Activated B cell treated with CpG ODN at 0.5 μM for 24 hours (primary cell): ENCODE measurements around the gene CASR. TPM values are rescaled to one million over a fixed set of nuclear protein-coding genes. Genes with fewer than 3 reads are reported as not detected.

Source experiments
- ATAC-seq: fragments of 200-7000 bp; cut with Tn5 transposase; one replicate; pipeline ENCODE4 v1.10.0; 2021; ENCODE audit warnings: low read depth, mild to moderate bottlenecking, moderate library complexity
- CTCF ChIA-PET: fragments of 350-600 bp; sonication (Branson Sonifier 250); formaldehyde crosslinking; loops from one replicate; lab custom pipeline; 2021; ENCODE audit warnings: antibody characterized with exemption; lab: Charles Lee
- POLR2A ChIA-PET: fragments of 350-600 bp; sonication (Branson Sonifier 250); formaldehyde crosslinking; loops from one replicate; lab custom pipeline; 2021; ENCODE audit warnings: antibody characterized with exemption; lab: Charles Lee
- DNase-seq: peaks from one replicate; pipeline ENCODE4 v3.0.0; 2022
- H3K27ac Mint-ChIP-seq: one replicate; pipeline ENCODE4 v1.8.0; 2020; ENCODE audit warnings: mixed read lengths
- H3K27me3 Mint-ChIP-seq: one replicate; pipeline ENCODE4 v1.8.0; 2021; ENCODE audit warnings: mixed read lengths
- H3K36me3 Mint-ChIP-seq: one replicate; pipeline ENCODE4 v1.8.0; 2021; ENCODE audit warnings: low read depth, mixed read lengths
- H3K4me1 Mint-ChIP-seq: one replicate; pipeline ENCODE4 v1.8.0; 2021; ENCODE audit warnings: mixed read lengths
- H3K4me3 Mint-ChIP-seq: one replicate; pipeline ENCODE4 v1.8.0; 2020; ENCODE audit warnings: mild to moderate bottlenecking, mixed read lengths
- H3K9me3 Mint-ChIP-seq: one replicate; pipeline ENCODE4 v1.8.0; 2020; ENCODE audit warnings: mixed read lengths
- CTCF ChIP-seq: fragments of 200-600 bp; IDR thresholded peaks from one replicate; pipeline ENCODE4 v1.8.0; 2022; ENCODE audit warnings: antibody characterized with exemption, mild to moderate bottlenecking
- intact Hi-C: fragments of 100-400 bp; cut with micrococcal nuclease; formaldehyde crosslinking; loops from one replicate; pipeline ENCODE4 v1.15.1; 2024
- total RNA-seq: library from RNA; stranded (reverse); gene quantifications from 2 replicates; pipeline ENCODE4 v1.2.3, GENCODE V29; 2022

The CASR gene
- total RNA-seq, 1 donor from 2014 or later = 0.02 TPM

- DNase-seq = no peak
- no peaks in the 10 kb centered on the region for H3K9me3 Mint-ChIP-seq
- H3K27ac Mint-ChIP-seq = no peak overlapping the region
- no peak for ATAC-seq
- CTCF ChIA-PET = no interaction called here
- H3K4me3 Mint-ChIP-seq = no peak overlapping the region
- POLR2A ChIA-PET = no interaction called here
- no peaks in the 10 kb centered on the region for H3K36me3 Mint-ChIP-seq
- H3K4me1 Mint-ChIP-seq = peaks cover 32% of the 10 kb centered on the region
- intact Hi-C loops = no loop called here
- H3K27me3 Mint-ChIP-seq = no peaks in the 10 kb centered on the region
- TF ChIP-seq CTCF = no peak
These were observed 51.7 kb downstream of the CASR start for GRCh38 chr3:122235147-122235546.

GRCh38 chr3:122239112-122239511 lies 55.6 kb downstream of the CASR start:
- Mint-ChIP-seq H3K4me3 (no peak overlapping the region), H3K27me3 (peaks cover 1% of the 10 kb centered on the region), H3K36me3 (no peaks in the 10 kb centered on the region), H3K4me1 (peaks cover 11% of the 10 kb centered on the region), H3K27ac (no peak overlapping the region), H3K9me3 (no peaks in the 10 kb centered on the region)
- CTCF ChIA-PET = no interaction called here
- POLR2A ChIA-PET = no interaction called here
- no peak for ATAC-seq
- TF ChIP-seq CTCF = no peak
- DNase-seq = no peak
- intact Hi-C loops = no loop called here

GRCh38 chr3:122245513-122246174 lies 62.2 kb downstream of the CASR start:
- TF ChIP-seq CTCF = peak; percentile 69
- Mint-ChIP-seq H3K27me3 (peaks cover under 1% of the 10 kb centered on the region), H3K4me1 (peaks cover 30% of the 10 kb centered on the region), H3K4me3 (peak overlapping the region; percentile 78), H3K27ac (peak overlapping the region; percentile 53), H3K36me3 (no peaks in the 10 kb centered on the region), H3K9me3 (no peaks in the 10 kb centered on the region)
- ATAC-seq (peak; percentile 14), DNase-seq (no peak)
- CTCF ChIA-PET = interaction anchor here (0.8 to 1.3 kb wide), 3 partner anchors 10 to 14 kb away, joined by 3 read pairs; no protein-coding TSS in a partner anchor
- intact Hi-C loops = loop anchor here (1.0 to 5.0 kb wide), 2 partner anchors 12 to 248 kb away; no protein-coding TSS in a partner anchor
- POLR2A ChIA-PET = interaction anchor here (1.4 kb wide), 1 partner anchor 12 kb away, joined by 7 read pairs; no protein-coding TSS in a partner anchor

GRCh38 chr3:122246199-122246598 lies 62.7 kb downstream of the CASR start:
- Mint-ChIP-seq H3K27ac (peak overlapping the region; percentile 53), H3K4me3 (peak overlapping the region; percentile 78), H3K36me3 (no peaks in the 10 kb centered on the region), H3K27me3 (no peaks in the 10 kb centered on the region), H3K4me1 (peaks cover 30% of the 10 kb centered on the region), H3K9me3 (no peaks in the 10 kb centered on the region)
- TF ChIP-seq CTCF = no peak
- POLR2A ChIA-PET = interaction anchor here (1.4 kb wide), 1 partner anchor 13 kb away, joined by 7 read pairs; no protein-coding TSS in a partner anchor
- no peak for ATAC-seq
- CTCF ChIA-PET = interaction anchor here (0.8 to 1.3 kb wide), 3 partner anchors 9 to 14 kb away, joined by 3 read pairs; no protein-coding TSS in a partner anchor
- intact Hi-C loops = loop anchor here (5.0 kb wide), 1 partner anchor 249 kb away; no protein-coding TSS in a partner anchor
- DNase-seq = no peak

GRCh38 chr3:122247087-122247824 lies 63.8 kb downstream of the CASR start:
- ChIA-PET POLR2A (interaction anchor here (1.3 kb wide), 1 partner anchor 13 kb away, joined by 3 read pairs; no protein-coding TSS in a partner anchor), CTCF (interaction anchor here (0.7 to 1.3 kb wide), 3 partner anchors 11 to 145 kb away, joined by 3 read pairs; no protein-coding TSS in a partner anchor)
- H3K27me3 Mint-ChIP-seq = no peaks in the 10 kb centered on the region
- peaks cover 36% of the 10 kb centered on the region for H3K4me1 Mint-ChIP-seq
- intact Hi-C loops = loop anchor here (5.0 kb wide), 1 partner anchor 250 kb away; no protein-coding TSS in a partner anchor
- H3K36me3 Mint-ChIP-seq = no peaks in the 10 kb centered on the region
- ATAC-seq = no peak
- peak overlapping the region; percentile 30 for H3K27ac Mint-ChIP-seq
- no peaks in the 10 kb centered on the region for H3K9me3 Mint-ChIP-seq
- DNase-seq = no peak
- TF ChIP-seq CTCF = no peak
- peak overlapping the region; percentile 16 for H3K4me3 Mint-ChIP-seq
